K562 (cell line): ENCODE data around the gene PHACTR3. TPM values are rescaled to one million over a fixed set of nuclear protein-coding genes. Genes with fewer than 3 reads are reported as not detected.

Experiments
- ATAC-seq: fragments of 200-7000 bp; cut with Tn5 transposase; 3 replicates; pipeline ENCODE4 v1.9.1; 2020; ENCODE audit warnings: moderate library complexity
- BruUV-seq: library from RNA; stranded (reverse); fragments of 400-500 nt; replicated peaks from 2 replicates; lab custom pipeline; 2021; lab: Mats Ljungman, UMichigan
- CTCF ChIA-PET: fragments of 300-600 bp; formaldehyde crosslinking; extraction: SDS; loops from one replicate; lab custom pipeline; 2021; ENCODE audit warnings: low intra/inter-chr PET ratio; lab: Yijun Ruan, JAX
- POLR2A ChIA-PET: fragments of 300-600, 350-650 bp; sonication (Branson Sonifier 250); formaldehyde crosslinking; extraction: SDS; loops from one replicate; lab custom pipeline; 2021; ENCODE audit warnings: antibody characterized with exemption, inconsistent platforms; lab: Yijun Ruan, JAX
- DNase-seq, 4 experiments: peaks; one replicate each; pipeline versions ENCODE4 v3.0.0 to v3.0.0-alpha.2; 2011 to 2018; ENCODE audit warnings: low spot score in 3 of 4, mixed read lengths in 3 of 4; ENCODE audit errors: extremely low read depth in 1 of 4
- FAIRE-seq: peaks from 2 replicates; lab custom pipeline; 2011; peaks lifted over from hg19 to GRCh38; lab: Jason Lieb, UNC
- H2AFZ ChIP-seq: 2 replicates; pipeline ENCODE4 v1.6.0; 2011; ENCODE audit warnings: low read depth, low read length, control low read depth, inconsistent platforms
- H3K27ac ChIP-seq: fragments of 200-600 bp; 3 replicates; pipeline ENCODE4 v1.8.0; 2011; ENCODE audit warnings: low read depth, mild to moderate bottlenecking, control low read depth, inconsistent platforms, low read length, moderate library complexity, mixed read lengths; ENCODE audit errors: extremely low read depth
- H3K27me3 ChIP-seq, 2 experiments: fragments of 300-600 bp in 1 of 2; 2 replicates in 1 of 2; 3 replicates in 1 of 2; pipeline versions ENCODE4 v1.6.0 to v1.8.0; 2011; ENCODE audit warnings: inconsistent platforms in 2 of 2, low read length in 2 of 2, mild to moderate bottlenecking in 1 of 2, mixed read lengths in 1 of 2, moderate library complexity in 1 of 2; ENCODE audit not compliant: control insufficient read depth in 2 of 2, insufficient read depth in 2 of 2
- H3K36me3 ChIP-seq: fragments of 300-600 bp; 3 replicates; pipeline ENCODE4 v1.8.0; 2011; ENCODE audit warnings: mild to moderate bottlenecking, low read length, inconsistent platforms; ENCODE audit not compliant: control insufficient read depth, insufficient read depth
- H3K4me1 ChIP-seq, 2 experiments: fragments of 200-600 bp in 1 of 2; replicated peaks in 1 of 2; 2 replicates in 1 of 2; 3 replicates in 1 of 2; pipeline versions ENCODE4 v1.5.1 to v1.8.0; 2011; ENCODE audit warnings: inconsistent platforms in 2 of 2, low read length in 2 of 2, mild to moderate bottlenecking in 1 of 2, mixed read lengths in 1 of 2, moderate library complexity in 1 of 2; ENCODE audit not compliant: control insufficient read depth in 2 of 2, insufficient read depth in 2 of 2
- H3K4me2 ChIP-seq: 2 replicates; pipeline ENCODE4 v1.6.1; 2011; ENCODE audit warnings: low read length, control low read depth, inconsistent platforms, mixed read lengths; ENCODE audit not compliant: insufficient read depth
- H3K4me3 ChIP-seq: fragments of 200-600 bp; sonication (generic), shearing (Covaris generic); 2 replicates; pipeline ENCODE4 v1.5.1; 2016; ENCODE audit warnings: control low read depth, inconsistent platforms
- H3K79me2 ChIP-seq: fragments of 200-600 bp; 3 replicates; pipeline ENCODE4 v1.8.0; 2011; ENCODE audit warnings: low read length, inconsistent platforms; ENCODE audit not compliant: control insufficient read depth, insufficient read depth
- H3K9ac ChIP-seq, 2 experiments: 2 replicates each; pipeline versions ENCODE4 v1.6.0 to v1.6.1; 2011; ENCODE audit warnings: low read depth in 2 of 2, low read length in 2 of 2, control low read depth in 1 of 2, inconsistent platforms in 1 of 2, mild to moderate bottlenecking in 1 of 2, mixed read lengths in 1 of 2; ENCODE audit not compliant: insufficient read depth in 1 of 2
- H3K9me1 ChIP-seq: one replicate; pipeline ENCODE4 v1.6.0; 2011; ENCODE audit warnings: inconsistent platforms, mild to moderate bottlenecking, low read length, moderate library complexity; ENCODE audit not compliant: control insufficient read depth, insufficient read depth
- H3K9me3 ChIP-seq: replicated peaks from 2 replicates; pipeline ENCODE4 v1.5.1; 2011; ENCODE audit warnings: low read depth, low read length, inconsistent platforms; ENCODE audit not compliant: control insufficient read depth, insufficient read depth
- H4K20me1 ChIP-seq: replicated peaks from 2 replicates; pipeline ENCODE4 v1.6.1; 2011; ENCODE audit warnings: low read length, inconsistent platforms, mixed read lengths; ENCODE audit not compliant: control insufficient read depth, insufficient read depth
- BCL6 ChIP-seq: fragments of 250-450 bp; sonication (Bioruptor Pico); IDR thresholded peaks from 2 replicates; pipeline ENCODE4 v1.4.0; 2020
- CEBPB ChIP-seq: fragments of 450-650 bp; IDR thresholded peaks from 2 replicates; pipeline ENCODE4 v1.6.1; 2016; ENCODE audit warnings: missing genetic modification characterization, missing compliant biosample characterization
- DDX20 ChIP-seq: fragments of 450-650 bp; IDR thresholded peaks from 2 replicates; pipeline ENCODE4 v1.6.1; 2016; ENCODE audit warnings: missing genetic modification characterization, low read depth, mild to moderate bottlenecking, missing compliant biosample characterization, moderate library complexity
- FOXO4 ChIP-seq: fragments of 450-650 bp; formaldehyde crosslinking; IDR thresholded peaks from 2 replicates; pipeline ENCODE4 v1.4.0; 2020; ENCODE audit warnings: mild to moderate bottlenecking, moderate library complexity
- MNT ChIP-seq, 2 experiments: fragments of 450-650 bp; conservative IDR thresholded peaks; 2 replicates each; pipeline ENCODE4 v1.6.1; 2017; ENCODE audit warnings: mild to moderate bottlenecking in 2 of 2, moderate library complexity in 2 of 2
- NR0B1 ChIP-seq: fragments of 450-650 bp; IDR thresholded peaks from one replicate; pipeline ENCODE4 v1.6.1; 2018; ENCODE audit warnings: mild to moderate bottlenecking, moderate library complexity; ENCODE audit not compliant: partially characterized antibody
- POLR2H ChIP-seq: IDR thresholded peaks from 2 replicates; pipeline ENCODE4 v1.6.1; 2016; ENCODE audit warnings: missing genetic modification characterization, low read depth, mild to moderate bottlenecking, control low read depth, missing compliant biosample characterization, moderate library complexity
- SNIP1 ChIP-seq: fragments of 450-650 bp; IDR thresholded peaks from 2 replicates; pipeline ENCODE4 v1.7.1; 2017; ENCODE audit warnings: low read depth, mild to moderate bottlenecking
- SP2 ChIP-seq: IDR thresholded peaks from 2 replicates; pipeline ENCODE4 v1.6.1; 2011; ENCODE audit warnings: mild to moderate bottlenecking, low read depth, low read length, moderate library complexity; ENCODE audit not compliant: poor library complexity, severe bottlenecking; ENCODE audit errors: extremely low read depth
- SPI1 ChIP-seq: IDR thresholded peaks from 2 replicates; pipeline ENCODE4 v1.6.1; 2011; ENCODE audit warnings: low read depth, low read length, control low read depth, borderline replicate concordance
- THRAP3 ChIP-seq: fragments of 450-650 bp; IDR thresholded peaks from 2 replicates; pipeline ENCODE4 v1.6.1; 2016; ENCODE audit warnings: mild to moderate bottlenecking, inconsistent platforms, borderline replicate concordance
- ZBTB7A ChIP-seq: IDR thresholded peaks from 2 replicates; pipeline ENCODE4 v1.6.1; 2011; ENCODE audit warnings: low read depth, mild to moderate bottlenecking, low read length, moderate library complexity, borderline replicate concordance; ENCODE audit not compliant: control insufficient read depth
- ZNF311 ChIP-seq: fragments of 250-450 bp; sonication (Bioruptor Pico); IDR thresholded peaks from 2 replicates; pipeline ENCODE4 v1.4.0; 2020; ENCODE audit warnings: mild to moderate bottlenecking, moderate library complexity
- ZSCAN32 ChIP-seq: fragments of 450-650 bp; formaldehyde crosslinking; IDR thresholded peaks from 2 replicates; pipeline ENCODE4 v1.4.0; 2020; ENCODE audit warnings: mild to moderate bottlenecking, moderate library complexity
- WGBS: fragments of 100-300 bp; shearing (Covaris generic); methylation state at CpG from one replicate; pipeline ENCODE4 v1.1.6; 2016; ENCODE audit warnings: low coverage, mixed read lengths; ENCODE audit not compliant: insufficient coverage; ENCODE audit errors: missing lambda C conversion rate; 5-methylcytosine and 5-hydroxymethylcytosine counted together
- in situ Hi-C: fragments of 300-500 bp; cut with MboI; formaldehyde crosslinking; loops from 4 replicates; pipeline ENCODE4 v1.15.0; 2018; ENCODE audit warnings: inconsistent platforms, mixed read lengths
- intact Hi-C: fragments of 100-400 bp; cut with micrococcal nuclease; formaldehyde crosslinking; loops from 2 replicates; pipeline ENCODE4 v1.14.2; 2022
- polyA plus RNA-seq, 8 experiments: library from polyadenylated mRNA; depleted of rRNA in 4 of 8; stranded (reverse) in 5 of 8; unstranded in 3 of 8; fragments of >200 nt; fragmentation: Nextera tagmentation in 2 of 8; fragmentation: Illumina TruSeq in 1 of 8; extraction: Ambion mirVana in 2 of 8; extraction: Trizol in 1 of 8; gene quantifications; 2 replicates each; pipeline versions ENCODE4 v1.2.1 to v1.2.3, GENCODE V29; 2011 to 2014; ENCODE audit warnings: inconsistent platforms in 1 of 8, missing spikeins in 1 of 8
- total RNA-seq, 7 experiments: library from RNA; depleted of rRNA in 6 of 7; stranded (reverse); fragments of >200 nt in 6 of 7; fragmentation: Illumina TruSeq in 2 of 7; extraction: Trizol in 2 of 7; gene quantifications; 2 replicates each; pipeline versions ENCODE4 v1.2.1 to v1.2.3, GENCODE V29; 2011 to 2021; ENCODE audit warnings: low replicate concordance in 1 of 7

PHACTR3 gene
- total and polyA plus RNA-seq, 9 of the 15 experiments (the other 6 are each of a cell fraction or from before 2014, with no cell fraction given), result not detected

- TF ChIP-seq SP2, result no peak
- TF ChIP-seq, all 486 proteins: peak for 0
Measured at GRCh38 chr20:59752101-59752586, 147.8 kb downstream of the PHACTR3 start (continued).

GRCh38 chr20:59752704-59753460 is 148.5 kb downstream of the PHACTR3 start:
- intact Hi-C loops, result no loop called here
- no peak overlapping the region for H3K9ac ChIP-seq
- H3K36me3 ChIP-seq, result no peaks in the 10 kb centered on the region
- H3K79me2 ChIP-seq, result no peaks in the 10 kb centered on the region
- ATAC-seq, result no peak
- TF ChIP-seq ZNF311 (no peak), CEBPB (tag) (no peak), SPI1 (no peak), FOXO4 (CRISPR knock-in tag) (no peak), MNT (conservative IDR thresholded peaks at IDR 0.05) (no peak), NR0B1 (no peak), SNIP1 (no peak), DDX20 (tag) (no peak), POLR2H (tag) (no peak), ZSCAN32 (no peak), THRAP3 (no peak), ZBTB7A (no peak), BCL6 (CRISPR knock-in tag) (no peak)
- TF ChIP-seq, all 486 proteins: peak for 0
- ChIA-PET POLR2A (interaction anchor here (1.0 kb wide), 1 partner anchor 25 kb away, joined by 3 read pairs; no protein-coding TSS in a partner anchor), CTCF (no interaction called here)
- H3K4me3 ChIP-seq, result no peak overlapping the region
- no peak overlapping the region for H2AFZ ChIP-seq
- no peak for FAIRE-seq
- H3K27ac ChIP-seq, result no peak overlapping the region
- peaks cover 3% of the 10 kb centered on the region for H4K20me1 ChIP-seq
- in situ Hi-C loops, result loop anchor here (5.0 kb wide), 1 partner anchor 171 kb away; no protein-coding TSS in a partner anchor
- H3K4me1 ChIP-seq, result peaks cover 0 to 4% of the 10 kb centered on the region in 2 experiments; a peak in 1 of 5 replicates
- BruUV-seq, result no TSS peak
- DNase-seq, result no peak
- H3K9me1 ChIP-seq, result no peaks in the 10 kb centered on the region
- WGBS, result 1% methylated on average over 19 of the region's 20 CpGs
- H3K9me3 ChIP-seq, result no peaks in the 10 kb centered on the region
- H3K27me3 ChIP-seq, result peaks cover 12 to 48% of the 10 kb centered on the region in 2 experiments
- H3K4me2 ChIP-seq, result no peak overlapping the region
